HG02970 (cell line): ENCODE results near the gene UMAD1.

Source experiments
- ATAC-seq: cut with Tn5 transposase; IDR thresholded peaks from one replicate; pipeline ENCODE4 v1.9.1; 2021; ENCODE audit warnings: mild to moderate bottlenecking, moderate library complexity, moderate number of reproducible peaks; ENCODE audit not compliant: unreplicated experiment, low FRiP score

Gene UMAD1

DNA sequence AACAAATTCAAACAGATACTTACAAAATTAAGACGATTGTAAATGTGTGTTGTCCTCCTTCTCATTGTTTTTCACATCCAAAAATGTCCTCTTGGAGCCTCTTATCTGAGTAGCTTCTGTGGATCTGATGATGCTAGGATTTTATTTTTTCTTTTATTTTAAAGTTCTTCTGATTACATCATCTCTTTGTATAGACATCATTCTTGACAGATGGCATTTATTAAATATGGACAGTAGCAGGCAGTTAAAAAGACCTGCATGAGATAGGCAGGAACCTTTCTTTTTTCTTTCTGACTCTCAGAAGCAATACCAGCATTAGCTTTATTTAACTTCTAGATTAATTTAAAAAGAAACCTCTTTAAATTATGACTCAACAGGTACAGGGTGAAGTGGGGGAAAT lies 77.9 kb downstream of the UMAD1 start, which contains the start of gene RPA3:
Gene RPA3 (minus strand): TSS at position 116 of the 400 bp plus-strand sequence. CDS start 78,189 bp downstream, outside the sequence.
- ATAC-seq = no peak

DNA sequence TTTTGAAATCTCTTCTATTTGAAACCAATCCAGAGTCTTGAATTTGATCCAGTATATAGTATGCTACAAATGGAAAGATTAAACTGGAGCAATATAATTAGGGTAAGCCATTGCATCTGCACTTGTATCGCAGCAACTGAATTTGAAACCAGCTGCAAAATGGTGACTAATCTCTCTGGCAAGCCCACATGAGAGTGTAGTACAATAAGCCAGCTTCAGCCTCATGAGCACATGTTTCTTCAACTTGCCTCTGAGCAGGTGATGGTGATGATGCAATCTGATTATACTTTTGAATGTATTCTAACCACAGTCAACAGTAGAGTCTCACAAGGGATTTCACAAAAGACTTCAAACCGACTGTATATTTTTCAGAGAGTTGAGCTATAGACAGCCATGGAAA lies 78.7 kb downstream of the UMAD1 start:
- ATAC-seq = peak; percentile 69

DNA sequence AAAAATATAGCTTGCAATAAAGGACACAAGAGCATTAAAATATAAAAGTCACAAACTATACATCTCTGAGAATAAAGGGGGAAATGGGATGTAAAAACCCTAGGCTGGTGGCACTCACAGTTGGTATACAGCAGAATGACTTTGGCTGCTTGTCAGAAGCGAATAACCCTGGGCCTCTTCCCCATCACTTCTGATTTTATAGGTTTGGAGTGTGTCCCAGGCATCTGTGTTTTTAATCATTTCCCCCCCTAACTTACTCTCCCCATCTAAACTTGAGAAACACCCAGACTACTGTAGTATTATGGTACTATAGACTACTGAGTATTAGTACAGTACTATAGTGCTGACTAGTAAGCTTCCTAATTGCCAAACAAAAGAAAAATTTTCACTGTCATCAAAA lies 79.6 kb downstream of the UMAD1 start:
- ATAC-seq = no peak

- no peak for ATAC-seq
Observed at GRCh38 chr7:7720750-7721621, 80.4 kb downstream of the UMAD1 start.

GRCh38 chr7:7731732-7732131 lies 91.2 kb downstream of the UMAD1 start:
- ATAC-seq = no peak

GRCh38 chr7:7732621-7733281 lies 92.2 kb downstream of the UMAD1 start:
- ATAC-seq = no peak

DNA sequence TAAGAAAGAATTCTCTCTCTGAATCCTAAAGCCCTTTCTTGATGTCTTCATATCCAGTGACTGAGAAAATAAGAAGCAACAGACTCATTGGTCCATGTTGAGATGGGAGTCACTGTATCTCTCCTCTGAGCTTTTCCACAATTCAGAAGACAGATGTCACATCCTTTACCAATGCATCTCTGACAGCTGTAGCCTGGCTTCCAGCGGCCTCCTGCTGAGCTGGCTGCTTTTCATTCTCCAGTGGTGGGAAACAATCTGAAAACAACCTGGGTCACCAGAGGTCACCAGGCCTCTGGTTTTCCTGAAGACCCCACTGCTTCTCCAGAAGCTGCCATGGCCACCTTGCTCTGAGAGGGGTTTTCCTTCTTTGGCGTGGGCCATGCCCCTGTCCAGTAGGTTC lies 96.1 kb downstream of the UMAD1 start:
- ATAC-seq = no peak

GRCh38 chr7:7737674-7738073 lies 97.1 kb downstream of the UMAD1 start:
- ATAC-seq = no peak

DNA sequence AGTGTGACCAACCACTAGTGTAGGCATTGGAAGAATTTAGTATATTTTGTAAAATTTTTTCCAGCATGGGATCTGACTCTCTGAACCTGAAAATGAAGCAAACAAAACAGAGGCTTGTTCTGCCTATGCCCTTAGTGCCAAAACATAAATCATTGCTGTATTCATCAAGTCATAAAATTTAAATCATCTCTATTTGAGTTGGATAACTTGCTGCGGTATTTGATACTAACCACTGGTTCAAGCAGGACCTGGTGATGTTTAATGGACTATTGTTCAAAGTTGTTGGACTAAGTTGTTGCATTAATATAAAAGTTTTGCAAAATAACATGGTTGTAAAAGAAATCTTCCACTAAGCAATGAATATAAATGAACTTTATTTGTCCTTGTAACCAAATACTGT lies 97.6 kb downstream of the UMAD1 start:
- ATAC-seq = no peak

DNA sequence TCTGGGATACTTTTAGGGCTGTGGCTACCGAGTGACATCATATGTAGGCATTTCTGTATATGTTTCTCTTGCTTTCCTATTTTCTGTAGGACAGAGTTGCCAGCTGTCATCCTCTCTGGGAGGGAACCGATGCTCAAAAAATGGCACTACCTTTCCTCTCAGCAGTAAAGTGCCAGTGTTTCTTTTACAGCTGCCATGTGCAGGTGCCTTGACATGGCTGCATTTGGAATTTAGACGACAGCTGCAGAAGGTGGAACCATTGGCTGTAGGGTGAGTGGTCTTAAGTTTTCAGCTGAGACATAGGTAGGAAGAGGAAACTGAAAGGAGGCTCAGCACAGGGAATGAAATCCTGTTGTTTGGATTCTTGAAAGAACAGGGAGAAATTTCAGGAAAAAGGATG lies 98.1 kb downstream of the UMAD1 start:
- no peak for ATAC-seq

DNA sequence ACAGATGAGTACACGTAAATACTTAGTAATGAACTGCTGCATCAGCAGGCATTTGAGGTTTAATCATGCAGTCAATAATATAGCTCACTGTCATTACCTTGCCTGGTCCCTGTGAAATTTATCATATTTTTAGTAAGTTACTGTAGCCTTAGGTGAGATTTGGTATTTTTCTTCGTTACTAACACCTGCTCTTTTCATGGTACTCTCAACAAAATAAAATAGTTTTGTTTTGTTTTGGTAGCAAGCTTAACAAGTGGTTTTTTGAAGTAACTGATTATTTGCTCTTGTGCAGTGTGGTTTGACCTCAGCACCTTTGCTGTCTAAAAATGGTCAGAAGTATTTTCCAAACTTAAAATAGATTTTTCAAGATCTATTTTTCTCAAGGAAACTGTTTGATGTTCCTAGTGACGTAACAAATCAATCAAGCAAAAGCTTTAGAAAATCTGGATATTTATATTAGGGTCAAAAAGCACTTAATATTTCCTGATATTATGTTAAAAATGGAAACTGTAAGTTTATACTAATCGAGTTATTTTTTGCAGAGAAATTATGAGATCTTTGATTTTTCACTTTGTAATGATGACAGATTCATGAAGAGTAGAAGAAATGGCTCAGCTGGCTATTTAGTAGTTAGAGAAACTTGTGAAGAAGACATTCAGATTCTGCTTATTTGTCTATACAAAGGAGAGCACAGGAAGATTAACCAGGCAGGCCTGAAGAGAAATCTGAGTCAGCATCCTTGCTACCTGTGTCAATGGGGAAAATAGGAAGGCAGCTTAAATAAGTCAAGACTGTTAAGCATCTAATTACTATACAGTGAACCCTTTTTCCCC lies 98.9 kb downstream of the UMAD1 start:
- ATAC-seq = no peak

DNA sequence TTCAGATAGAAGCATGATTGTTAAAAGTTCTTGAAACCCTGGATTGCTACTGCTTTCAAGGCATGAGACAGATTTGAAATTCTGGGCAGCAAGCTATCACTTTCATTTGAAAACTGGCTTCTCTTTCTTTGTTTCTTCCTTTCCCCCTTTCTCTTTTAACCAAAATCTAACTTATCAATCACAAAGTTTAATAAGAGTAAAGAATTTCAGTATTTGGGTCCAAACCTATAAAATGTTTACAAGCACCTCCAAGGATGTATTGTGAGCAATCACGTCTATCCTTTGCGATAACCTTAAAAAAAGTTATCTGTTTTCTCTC lies 99.4 kb downstream of the UMAD1 start:
- ATAC-seq = no peak

DNA sequence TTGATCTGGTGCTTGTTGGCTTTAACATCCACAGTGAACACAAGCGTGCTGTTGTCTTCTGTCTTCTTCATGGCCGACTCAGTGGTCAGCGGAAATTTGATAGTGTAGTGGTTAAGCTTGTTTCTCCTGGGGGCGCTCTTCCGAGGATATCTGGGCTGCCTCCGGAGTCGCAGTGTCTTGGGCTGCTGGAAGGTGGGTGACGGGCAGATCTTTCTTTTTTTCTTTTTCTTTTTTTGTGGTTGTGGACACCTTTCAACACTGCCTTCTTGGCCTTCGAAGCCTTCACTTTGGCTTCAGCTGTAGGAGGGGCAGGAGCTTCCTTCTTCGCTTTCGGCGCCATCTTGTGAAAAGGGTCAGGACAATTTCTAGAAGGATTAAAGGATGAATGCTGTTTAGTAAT lies 101.7 kb downstream of the UMAD1 start:
- ATAC-seq = no peak

DNA sequence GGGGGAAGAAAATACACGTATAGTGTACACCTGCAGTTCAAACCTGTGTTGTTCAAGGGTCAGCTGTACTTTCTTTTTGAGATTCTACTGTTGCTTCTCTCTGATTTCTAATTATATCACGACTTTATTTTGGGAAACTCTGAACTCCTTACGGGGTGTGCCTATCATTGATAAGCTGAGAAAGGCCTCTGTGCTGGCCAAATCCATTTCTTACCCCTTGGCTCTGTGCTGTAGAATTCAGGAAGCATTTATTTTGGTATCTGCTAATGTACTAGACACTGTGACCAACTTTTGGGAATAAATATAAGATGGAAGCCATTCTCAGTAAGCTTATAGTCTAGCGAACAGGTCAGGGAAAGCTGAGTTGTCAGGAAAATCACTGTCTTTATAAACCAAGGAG lies 104.7 kb downstream of the UMAD1 start:
- no peak for ATAC-seq

- ATAC-seq = no peak
Observed at GRCh38 chr7:7745966-7746365, 105.4 kb downstream of the UMAD1 start.

DNA sequence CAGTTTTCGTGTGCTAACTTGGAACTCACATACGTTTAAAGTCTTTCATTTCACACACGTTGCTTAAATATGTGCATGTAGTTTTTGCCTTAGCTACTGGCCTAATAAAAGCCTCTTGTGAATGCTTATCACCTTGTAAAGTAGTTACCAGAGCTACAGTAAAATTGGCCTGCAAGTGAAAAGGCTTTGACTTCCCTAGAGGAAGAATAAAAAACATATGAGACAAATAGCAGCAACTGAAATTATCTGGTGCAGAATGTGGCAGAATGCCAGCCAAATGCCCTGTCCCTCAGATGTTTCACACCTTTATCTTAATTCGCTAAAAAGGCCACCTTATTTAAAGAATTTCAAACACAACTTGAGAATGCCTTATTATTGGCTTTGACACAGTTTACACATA lies 105.9 kb downstream of the UMAD1 start:
- no peak for ATAC-seq

- no peak for ATAC-seq
Observed at GRCh38 chr7:7750571-7751242, 110.2 kb downstream of the UMAD1 start.

DNA sequence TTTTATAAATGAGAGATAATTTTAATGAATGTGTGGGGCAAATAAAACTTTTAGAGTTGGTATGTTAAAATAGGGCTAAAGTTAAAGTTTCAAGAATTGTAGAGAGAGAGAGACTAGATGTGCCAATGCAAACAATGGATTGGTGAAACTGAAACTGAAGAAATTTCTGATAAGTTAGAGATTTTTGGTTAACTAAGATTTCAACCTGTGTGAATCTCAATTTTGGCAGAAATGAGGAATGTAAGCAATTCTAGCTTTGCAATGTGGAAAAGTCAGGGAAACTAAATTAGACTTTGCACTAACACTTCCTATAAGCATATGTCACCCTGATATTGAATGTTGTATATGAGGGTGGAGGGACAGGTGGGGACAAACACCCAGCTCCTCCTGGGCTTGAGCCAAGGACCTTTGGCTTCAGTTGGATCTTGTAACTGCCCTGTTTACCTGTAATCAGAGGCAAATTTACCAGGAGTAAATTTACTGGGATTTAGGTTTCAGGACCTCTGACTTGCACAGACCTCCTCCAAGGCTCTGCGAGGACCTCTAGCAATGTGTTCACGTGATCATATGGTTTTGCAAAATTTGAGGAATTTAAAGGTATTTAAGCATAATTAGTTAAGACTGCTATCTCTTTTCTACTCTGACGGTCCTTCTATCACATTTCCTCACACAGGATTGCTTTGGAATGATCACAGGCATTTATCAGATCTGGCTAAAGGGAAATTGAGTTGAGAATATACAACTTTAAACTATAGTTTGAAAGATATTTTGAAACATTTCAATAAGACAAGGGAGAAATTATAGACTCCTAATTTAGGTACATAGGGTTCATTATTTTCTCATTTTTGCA lies 110.9 kb downstream of the UMAD1 start:
- ATAC-seq = no peak

- no peak for ATAC-seq
Observed at GRCh38 chr7:7756577-7756976, 116.0 kb downstream of the UMAD1 start.

GRCh38 chr7:7757576-7757975 lies 117.0 kb downstream of the UMAD1 start:
- ATAC-seq = no peak
